HG02884 (cell line): ENCODE measurements around the gene LHFPL2.
"Not testable (repeated sequence)": the region's sequence is repeated elsewhere in the genome, so short reads cannot be mapped to it uniquely, and the experiment has no call there.

Experiments
- ATAC-seq: cut with Tn5 transposase; IDR thresholded peaks from one replicate; pipeline ENCODE4 v1.9.1; 2021; ENCODE audit warnings: mild to moderate bottlenecking, moderate library complexity; ENCODE audit not compliant: unreplicated experiment

Gene LHFPL2

GRCh38 chr5:78476795-78477194, 171.8 kb downstream of the LHFPL2 start:
- ATAC-seq: no peak

GRCh38 chr5:78475370-78475769, 173.2 kb downstream of the LHFPL2 start:
- no peak for ATAC-seq

GRCh38 chr5:78473751-78474150, 174.8 kb downstream of the LHFPL2 start:
- ATAC-seq: no peak

GRCh38 chr5:78472469-78473106, 176.0 kb downstream of the LHFPL2 start:
- no peak for ATAC-seq

- ATAC-seq: no peak
Observed at GRCh38 chr5:78471896-78472295, 176.7 kb downstream of the LHFPL2 start.

DNA sequence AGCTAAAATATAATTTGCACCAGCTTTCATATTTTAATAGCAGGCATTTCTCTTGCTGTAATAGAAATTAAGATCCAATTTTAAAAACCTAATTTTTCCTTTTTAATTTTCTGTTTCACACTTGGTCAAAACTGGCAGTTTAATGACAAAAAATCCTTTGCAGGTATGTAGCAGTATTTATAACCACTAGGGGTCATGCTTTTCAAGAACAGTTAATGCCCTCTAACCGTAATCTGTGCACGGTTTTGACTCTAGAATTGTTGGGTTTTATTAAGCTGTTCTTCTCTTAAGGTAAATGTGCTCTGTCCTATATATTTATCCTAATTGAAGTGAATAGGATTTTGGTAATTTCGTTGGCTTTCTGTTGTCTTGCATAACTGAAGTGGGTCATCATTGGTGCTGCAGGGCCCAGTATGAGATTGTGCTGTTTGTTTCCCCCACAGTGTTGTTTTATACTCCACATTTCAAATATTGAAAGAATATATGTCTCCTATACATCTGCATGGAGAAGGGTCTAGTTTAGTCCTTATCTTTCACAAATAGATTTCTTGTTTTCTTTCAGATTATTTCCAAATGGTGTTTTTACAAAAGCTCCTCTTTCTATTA, 180.7 kb downstream of the LHFPL2 start:
- no peak for ATAC-seq

- ATAC-seq: no peak
Observed at GRCh38 chr5:78467140-78467539, 181.4 kb downstream of the LHFPL2 start.

GRCh38 chr5:78458843-78459242, 189.7 kb downstream of the LHFPL2 start:
- ATAC-seq: no peak

DNA sequence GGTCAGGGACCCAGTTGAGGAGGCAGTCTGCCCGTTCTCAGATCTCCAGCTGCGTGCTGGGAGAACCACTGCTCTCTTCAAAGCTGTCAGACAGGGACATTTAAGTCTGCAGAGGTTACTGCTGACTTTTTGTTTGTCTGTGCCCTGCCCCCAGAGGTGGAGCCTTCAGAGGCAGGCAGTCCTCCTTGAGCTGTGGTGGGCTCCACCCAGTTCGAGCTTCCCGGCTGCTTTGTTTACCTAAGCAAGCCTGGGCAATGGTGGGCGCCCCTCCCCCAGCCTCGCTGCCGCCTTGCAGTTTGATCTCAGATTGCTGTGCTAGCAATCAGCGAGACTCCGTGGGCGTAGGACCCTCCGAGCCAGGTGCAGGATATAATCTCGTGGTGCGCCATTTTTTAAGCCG, 191.1 kb downstream of the LHFPL2 start:
- ATAC-seq: not testable (repeated sequence)

GRCh38 chr5:78449103-78449502, 199.5 kb downstream of the LHFPL2 start:
- no peak for ATAC-seq

GRCh38 chr5:78447775-78448424, 200.7 kb downstream of the LHFPL2 start:
- no peak for ATAC-seq
